HEK293 (cell line): ENCODE results near the gene LUZP2.

Source experiments
- ATF2 ChIP-seq: fragments of 450-650 bp; formaldehyde crosslinking; IDR thresholded peaks from 2 replicates; pipeline ENCODE4 v1.5.1; 2016; ENCODE audit warnings: missing biosample characterization, missing genetic modification characterization, low read depth
- KLF9 ChIP-seq: fragments of 450-650 bp; formaldehyde crosslinking; IDR thresholded peaks from 2 replicates; pipeline ENCODE4 v1.5.1; 2016; ENCODE audit warnings: missing biosample characterization, missing genetic modification characterization, low read depth
- YY1 ChIP-seq: fragments of 450-650 bp; formaldehyde crosslinking; IDR thresholded peaks from 2 replicates; pipeline ENCODE4 v1.5.1; 2018; ENCODE audit warnings: missing biosample characterization, missing genetic modification characterization
- ZBTB1 ChIP-seq: fragments of 450-650 bp; formaldehyde crosslinking; IDR thresholded peaks from 2 replicates; pipeline ENCODE4 v1.5.1; 2016; ENCODE audit warnings: missing biosample characterization, missing genetic modification characterization
- ZNF2 ChIP-seq: fragments of 450-650 bp; formaldehyde crosslinking; IDR thresholded peaks from 2 replicates; pipeline ENCODE4 v1.5.1; 2016; ENCODE audit warnings: missing biosample characterization, missing genetic modification characterization
- ZNF416 ChIP-seq: fragments of 450-650 bp; formaldehyde crosslinking; IDR thresholded peaks from 2 replicates; pipeline ENCODE4 v1.5.1; 2016; ENCODE audit warnings: missing biosample characterization, missing genetic modification characterization
- ZNF488 ChIP-seq: fragments of 450-650 bp; formaldehyde crosslinking; IDR thresholded peaks from 2 replicates; pipeline ENCODE4 v1.5.1; 2016; ENCODE audit warnings: missing biosample characterization, missing genetic modification characterization
- ZNF776 ChIP-seq: fragments of 450-650 bp; formaldehyde crosslinking; IDR thresholded peaks from 2 replicates; pipeline ENCODE4 v1.5.0; 2017; ENCODE audit warnings: missing biosample characterization, missing genetic modification characterization, borderline replicate concordance
- ZSCAN16 ChIP-seq: fragments of 450-650 bp; formaldehyde crosslinking; IDR thresholded peaks from 2 replicates; pipeline ENCODE4 v1.5.1; 2016; ENCODE audit warnings: missing biosample characterization, missing genetic modification characterization
- ZSCAN4 ChIP-seq: fragments of 450-650 bp; formaldehyde crosslinking; IDR thresholded peaks from 2 replicates; pipeline ENCODE4 v1.5.1; 2017; ENCODE audit warnings: missing biosample characterization, missing genetic modification characterization
- TF ChIP-seq, protein P1 (sequence below): fragments of 450-650 bp; formaldehyde crosslinking; IDR thresholded peaks from 2 replicates; pipeline ENCODE4 v1.5.1; 2017; ENCODE audit warnings: missing biosample characterization, missing genetic modification characterization
- TF ChIP-seq, protein P2 (sequence below): fragments of 450-650 bp; formaldehyde crosslinking; conservative IDR thresholded peaks from 2 replicates; pipeline ENCODE4 v1.5.1; 2016; ENCODE audit warnings: low read depth, missing biosample characterization, missing genetic modification characterization

DNA sequence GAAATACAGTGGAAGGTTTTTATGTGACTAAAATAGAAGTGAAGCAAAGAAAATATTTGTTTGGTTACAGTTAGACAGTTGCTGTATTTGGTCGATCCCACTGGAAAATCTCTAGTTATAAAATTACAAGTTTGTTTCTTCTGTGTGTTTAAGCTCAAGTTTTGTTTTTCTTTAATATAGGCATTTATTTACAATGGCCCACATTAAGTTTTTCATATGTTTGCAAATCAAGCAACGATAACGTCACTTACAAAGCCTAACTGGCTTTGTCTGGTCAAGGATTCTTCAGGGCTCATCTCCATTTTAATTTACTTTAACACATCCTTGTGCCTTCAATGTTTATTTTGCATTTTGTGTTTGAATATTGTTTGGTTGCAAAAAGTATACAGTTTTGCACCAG lies 270.6 kb downstream of the LUZP2 start:
- TF ChIP-seq ZSCAN4 (tag by site-specific recombination) (no peak), ZBTB1 (tag by site-specific recombination) (no peak), ZNF2 (tag by site-specific recombination) (no peak), ZSCAN16 (tag by site-specific recombination) (no peak), KLF9 (tag by site-specific recombination) (no peak), YY1 (tag by site-specific recombination) (no peak), ZNF416 (no peak), ZNF488 (tag by site-specific recombination) (no peak), ATF2 (no peak), ZNF776 (tag by site-specific recombination) (no peak)
- TF ChIP-seq, protein P1, sequence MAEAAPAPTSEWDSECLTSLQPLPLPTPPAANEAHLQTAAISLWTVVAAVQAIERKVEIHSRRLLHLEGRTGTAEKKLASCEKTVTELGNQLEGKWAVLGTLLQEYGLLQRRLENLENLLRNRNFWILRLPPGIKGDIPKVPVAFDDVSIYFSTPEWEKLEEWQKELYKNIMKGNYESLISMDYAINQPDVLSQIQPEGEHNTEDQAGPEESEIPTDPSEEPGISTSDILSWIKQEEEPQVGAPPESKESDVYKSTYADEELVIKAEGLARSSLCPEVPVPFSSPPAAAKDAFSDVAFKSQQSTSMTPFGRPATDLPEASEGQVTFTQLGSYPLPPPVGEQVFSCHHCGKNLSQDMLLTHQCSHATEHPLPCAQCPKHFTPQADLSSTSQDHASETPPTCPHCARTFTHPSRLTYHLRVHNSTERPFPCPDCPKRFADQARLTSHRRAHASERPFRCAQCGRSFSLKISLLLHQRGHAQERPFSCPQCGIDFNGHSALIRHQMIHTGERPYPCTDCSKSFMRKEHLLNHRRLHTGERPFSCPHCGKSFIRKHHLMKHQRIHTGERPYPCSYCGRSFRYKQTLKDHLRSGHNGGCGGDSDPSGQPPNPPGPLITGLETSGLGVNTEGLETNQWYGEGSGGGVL = no peak
- TF ChIP-seq, protein P2, sequence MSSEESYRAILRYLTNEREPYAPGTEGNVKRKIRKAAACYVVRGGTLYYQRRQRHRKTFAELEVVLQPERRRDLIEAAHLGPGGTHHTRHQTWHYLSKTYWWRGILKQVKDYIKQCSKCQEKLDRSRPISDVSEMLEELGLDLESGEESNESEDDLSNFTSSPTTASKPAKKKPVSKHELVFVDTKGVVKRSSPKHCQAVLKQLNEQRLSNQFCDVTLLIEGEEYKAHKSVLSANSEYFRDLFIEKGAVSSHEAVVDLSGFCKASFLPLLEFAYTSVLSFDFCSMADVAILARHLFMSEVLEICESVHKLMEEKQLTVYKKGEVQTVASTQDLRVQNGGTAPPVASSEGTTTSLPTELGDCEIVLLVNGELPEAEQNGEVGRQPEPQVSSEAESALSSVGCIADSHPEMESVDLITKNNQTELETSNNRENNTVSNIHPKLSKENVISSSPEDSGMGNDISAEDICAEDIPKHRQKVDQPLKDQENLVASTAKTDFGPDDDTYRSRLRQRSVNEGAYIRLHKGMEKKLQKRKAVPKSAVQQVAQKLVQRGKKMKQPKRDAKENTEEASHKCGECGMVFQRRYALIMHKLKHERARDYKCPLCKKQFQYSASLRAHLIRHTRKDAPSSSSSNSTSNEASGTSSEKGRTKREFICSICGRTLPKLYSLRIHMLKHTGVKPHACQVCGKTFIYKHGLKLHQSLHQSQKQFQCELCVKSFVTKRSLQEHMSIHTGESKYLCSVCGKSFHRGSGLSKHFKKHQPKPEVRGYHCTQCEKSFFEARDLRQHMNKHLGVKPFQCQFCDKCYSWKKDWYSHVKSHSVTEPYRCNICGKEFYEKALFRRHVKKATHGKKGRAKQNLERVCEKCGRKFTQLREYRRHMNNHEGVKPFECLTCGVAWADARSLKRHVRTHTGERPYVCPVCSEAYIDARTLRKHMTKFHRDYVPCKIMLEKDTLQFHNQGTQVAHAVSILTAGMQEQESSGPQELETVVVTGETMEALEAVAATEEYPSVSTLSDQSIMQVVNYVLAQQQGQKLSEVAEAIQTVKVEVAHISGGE (tag by site-specific recombination) = no peak
